Measurements from ENCODE around the gene ITIH4. TPM values are rescaled to one million over a fixed set of nuclear protein-coding genes. Genes with fewer than 3 reads are reported as not detected.

ITIH4 gene
- total and polyA plus RNA-seq, 10 of the 15 experiments (the other 5 are each of a cell fraction or from before 2014, with no cell fraction given) = 0.64 to 4.1 (median 1.3) TPM

DNA sequence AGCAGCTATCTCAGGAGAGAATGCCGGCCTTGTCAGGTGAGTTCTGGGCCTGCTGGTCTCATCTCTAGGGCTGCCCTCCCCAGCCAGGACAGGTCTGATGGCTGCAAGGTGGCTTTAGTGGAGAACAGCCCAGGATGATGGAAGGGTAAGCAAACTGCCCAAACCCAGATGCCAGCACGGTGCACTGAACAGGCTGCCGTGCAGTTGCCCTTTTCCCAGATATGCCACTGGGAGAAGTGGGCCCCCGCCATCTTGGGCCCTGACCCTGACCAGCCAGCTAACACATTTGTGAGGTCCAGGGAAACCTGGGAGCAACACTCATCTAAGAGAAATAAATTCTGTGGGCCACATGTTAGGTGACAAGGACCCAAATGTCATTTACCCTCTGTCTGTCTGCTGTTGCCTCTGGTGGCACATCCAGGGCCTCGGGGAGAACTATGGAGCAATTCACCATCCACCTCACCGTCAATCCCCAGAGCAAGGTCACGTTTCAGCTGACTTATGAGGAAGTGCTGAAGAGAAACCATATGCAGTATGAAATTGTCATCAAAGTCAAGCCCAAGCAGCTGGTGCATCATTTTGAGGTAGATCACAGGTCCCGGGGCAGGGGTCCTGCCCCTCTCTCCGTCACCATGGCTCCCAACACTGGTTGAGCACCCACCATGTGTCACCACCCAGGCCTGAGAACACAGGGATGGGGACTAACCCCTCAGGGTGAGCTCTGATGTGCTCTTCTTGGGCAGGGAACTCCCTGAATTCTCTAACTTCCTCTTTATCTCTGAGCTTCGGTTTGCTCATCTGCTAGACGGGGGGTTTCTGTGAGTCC, 51.2 kb downstream of the ITIH4 start:
- ChIA-PET POLR2A (interaction anchor here (0.6 to 1.3 kb wide), 4 partner anchors 8 to 243 kb away, joined by 3 to 15 read pairs (median 3); partner anchors contain the start of genes NEK4 and UQCC5), SMC1A (ENCODE audit: uncharacterized antibody, unreplicated experiment) (interaction anchor here (0.6 to 1.4 kb wide), 4 partner anchors 9 to 353 kb away, joined by 3 read pairs; partner anchors contain the start of gene NEK4), RAD21 (ENCODE audit: unreplicated experiment) (interaction anchor here (0.8 to 1.5 kb wide), 6 partner anchors 9 to 204 kb away, joined by 3 to 5 read pairs (median 4); partner anchors contain the start of gene NEK4), CTCF (interaction anchor here (0.9 to 2.0 kb wide), 6 partner anchors 10 to 42 kb away, joined by 3 to 7 read pairs (median 4); no protein-coding TSS in a partner anchor)
- Histone ChIP-seq H3K9me3 (replicated peaks; ENCODE audit: control insufficient read depth, insufficient read depth, low read length) (no peaks in the 10 kb centered on the region), H3K27ac (ENCODE audit: control insufficient read depth, insufficient read depth) (peak overlapping the region; percentile 67), H3K27me3 (replicated peaks in 1 of 2; ENCODE audit: control insufficient read depth in 2 of 2, insufficient read depth in 2 of 2, low read length in 1 of 2) (no peaks in the 10 kb centered on the region; a peak in 1 of 4 replicates), H3K9ac (ENCODE audit: control insufficient read depth, insufficient read depth, low read length) (no peak overlapping the region), H4K20me1 (ENCODE audit: control insufficient read depth, insufficient read depth) (no peaks in the 10 kb centered on the region), H3K4me2 (ENCODE audit: control insufficient read depth, insufficient read depth) (peak overlapping the region; percentile 15), H3K4me1 (ENCODE audit: control insufficient read depth, insufficient read depth, low read length) (peaks cover 11% of the 10 kb centered on the region), H2AFZ (ENCODE audit: control insufficient read depth, low read depth, low read length) (peak overlapping the region; percentile 92), H3K36me3 (ENCODE audit: control insufficient read depth in 2 of 2, insufficient read depth in 2 of 2, low read length in 1 of 2) (no peaks in the 10 kb centered on the region), H3K4me3 (no peak overlapping the region), H3K79me2 (ENCODE audit: control insufficient read depth, insufficient read depth, low read length) (no peaks in the 10 kb centered on the region)
- DNase-seq (ENCODE audit: low read depth, low spot score) = peak; percentile 41
- in situ Hi-C loops (cut with MboI) = no loop called here
- FAIRE-seq = peak; percentile 80
- intact Hi-C loops (cut with micrococcal nuclease; ENCODE audit: unreplicated experiment) = no loop called here
- peak; percentile 95 for ATAC-seq
- no TSS peak for BruUV-seq (replicated peaks)
- 39% methylated on average over 11 of the region's 11 CpGs for WGBS (ENCODE audit: insufficient coverage, insufficient replicate concordance, low lambda C conversion rate, missing lambda C conversion rate)
- TF ChIP-seq, protein P1, sequence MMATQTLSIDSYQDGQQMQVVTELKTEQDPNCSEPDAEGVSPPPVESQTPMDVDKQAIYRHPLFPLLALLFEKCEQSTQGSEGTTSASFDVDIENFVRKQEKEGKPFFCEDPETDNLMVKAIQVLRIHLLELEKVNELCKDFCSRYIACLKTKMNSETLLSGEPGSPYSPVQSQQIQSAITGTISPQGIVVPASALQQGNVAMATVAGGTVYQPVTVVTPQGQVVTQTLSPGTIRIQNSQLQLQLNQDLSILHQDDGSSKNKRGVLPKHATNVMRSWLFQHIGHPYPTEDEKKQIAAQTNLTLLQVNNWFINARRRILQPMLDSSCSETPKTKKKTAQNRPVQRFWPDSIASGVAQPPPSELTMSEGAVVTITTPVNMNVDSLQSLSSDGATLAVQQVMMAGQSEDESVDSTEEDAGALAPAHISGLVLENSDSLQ (IDR thresholded peaks at IDR 0.05) = peak; percentile 24; the same call in 1 of the 2 replicates
- TF ChIP-seq, protein P2, sequence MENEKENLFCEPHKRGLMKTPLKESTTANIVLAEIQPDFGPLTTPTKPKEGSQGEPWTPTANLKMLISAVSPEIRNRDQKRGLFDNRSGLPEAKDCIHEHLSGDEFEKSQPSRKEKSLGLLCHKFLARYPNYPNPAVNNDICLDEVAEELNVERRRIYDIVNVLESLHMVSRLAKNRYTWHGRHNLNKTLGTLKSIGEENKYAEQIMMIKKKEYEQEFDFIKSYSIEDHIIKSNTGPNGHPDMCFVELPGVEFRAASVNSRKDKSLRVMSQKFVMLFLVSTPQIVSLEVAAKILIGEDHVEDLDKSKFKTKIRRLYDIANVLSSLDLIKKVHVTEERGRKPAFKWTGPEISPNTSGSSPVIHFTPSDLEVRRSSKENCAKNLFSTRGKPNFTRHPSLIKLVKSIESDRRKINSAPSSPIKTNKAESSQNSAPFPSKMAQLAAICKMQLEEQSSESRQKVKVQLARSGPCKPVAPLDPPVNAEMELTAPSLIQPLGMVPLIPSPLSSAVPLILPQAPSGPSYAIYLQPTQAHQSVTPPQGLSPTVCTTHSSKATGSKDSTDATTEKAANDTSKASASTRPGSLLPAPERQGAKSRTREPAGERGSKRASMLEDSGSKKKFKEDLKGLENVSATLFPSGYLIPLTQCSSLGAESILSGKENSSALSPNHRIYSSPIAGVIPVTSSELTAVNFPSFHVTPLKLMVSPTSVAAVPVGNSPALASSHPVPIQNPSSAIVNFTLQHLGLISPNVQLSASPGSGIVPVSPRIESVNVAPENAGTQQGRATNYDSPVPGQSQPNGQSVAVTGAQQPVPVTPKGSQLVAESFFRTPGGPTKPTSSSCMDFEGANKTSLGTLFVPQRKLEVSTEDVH (IDR thresholded peaks at IDR 0.05; ENCODE audit: low read depth, partially characterized antibody) = no peak
- TF ChIP-seq SPI1 (IDR thresholded peaks at IDR 0.05; ENCODE audit: borderline replicate concordance, insufficient read depth, low read depth, low read length) = peak; percentile 90
- TF ChIP-seq, protein P3, sequence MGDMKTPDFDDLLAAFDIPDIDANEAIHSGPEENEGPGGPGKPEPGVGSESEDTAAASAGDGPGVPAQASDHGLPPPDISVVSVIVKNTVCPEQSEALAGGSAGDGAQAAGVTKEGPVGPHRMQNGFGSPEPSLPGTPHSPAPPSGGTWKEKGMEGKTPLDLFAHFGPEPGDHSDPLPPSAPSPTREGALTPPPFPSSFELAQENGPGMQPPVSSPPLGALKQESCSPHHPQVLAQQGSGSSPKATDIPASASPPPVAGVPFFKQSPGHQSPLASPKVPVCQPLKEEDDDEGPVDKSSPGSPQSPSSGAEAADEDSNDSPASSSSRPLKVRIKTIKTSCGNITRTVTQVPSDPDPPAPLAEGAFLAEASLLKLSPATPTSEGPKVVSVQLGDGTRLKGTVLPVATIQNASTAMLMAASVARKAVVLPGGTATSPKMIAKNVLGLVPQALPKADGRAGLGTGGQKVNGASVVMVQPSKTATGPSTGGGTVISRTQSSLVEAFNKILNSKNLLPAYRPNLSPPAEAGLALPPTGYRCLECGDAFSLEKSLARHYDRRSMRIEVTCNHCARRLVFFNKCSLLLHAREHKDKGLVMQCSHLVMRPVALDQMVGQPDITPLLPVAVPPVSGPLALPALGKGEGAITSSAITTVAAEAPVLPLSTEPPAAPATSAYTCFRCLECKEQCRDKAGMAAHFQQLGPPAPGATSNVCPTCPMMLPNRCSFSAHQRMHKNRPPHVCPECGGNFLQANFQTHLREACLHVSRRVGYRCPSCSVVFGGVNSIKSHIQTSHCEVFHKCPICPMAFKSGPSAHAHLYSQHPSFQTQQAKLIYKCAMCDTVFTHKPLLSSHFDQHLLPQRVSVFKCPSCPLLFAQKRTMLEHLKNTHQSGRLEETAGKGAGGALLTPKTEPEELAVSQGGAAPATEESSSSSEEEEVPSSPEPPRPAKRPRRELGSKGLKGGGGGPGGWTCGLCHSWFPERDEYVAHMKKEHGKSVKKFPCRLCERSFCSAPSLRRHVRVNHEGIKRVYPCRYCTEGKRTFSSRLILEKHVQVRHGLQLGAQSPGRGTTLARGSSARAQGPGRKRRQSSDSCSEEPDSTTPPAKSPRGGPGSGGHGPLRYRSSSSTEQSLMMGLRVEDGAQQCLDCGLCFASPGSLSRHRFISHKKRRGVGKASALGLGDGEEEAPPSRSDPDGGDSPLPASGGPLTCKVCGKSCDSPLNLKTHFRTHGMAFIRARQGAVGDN (IDR thresholded peaks at IDR 0.05) = peak; percentile 83
- TF ChIP-seq, protein P4, sequence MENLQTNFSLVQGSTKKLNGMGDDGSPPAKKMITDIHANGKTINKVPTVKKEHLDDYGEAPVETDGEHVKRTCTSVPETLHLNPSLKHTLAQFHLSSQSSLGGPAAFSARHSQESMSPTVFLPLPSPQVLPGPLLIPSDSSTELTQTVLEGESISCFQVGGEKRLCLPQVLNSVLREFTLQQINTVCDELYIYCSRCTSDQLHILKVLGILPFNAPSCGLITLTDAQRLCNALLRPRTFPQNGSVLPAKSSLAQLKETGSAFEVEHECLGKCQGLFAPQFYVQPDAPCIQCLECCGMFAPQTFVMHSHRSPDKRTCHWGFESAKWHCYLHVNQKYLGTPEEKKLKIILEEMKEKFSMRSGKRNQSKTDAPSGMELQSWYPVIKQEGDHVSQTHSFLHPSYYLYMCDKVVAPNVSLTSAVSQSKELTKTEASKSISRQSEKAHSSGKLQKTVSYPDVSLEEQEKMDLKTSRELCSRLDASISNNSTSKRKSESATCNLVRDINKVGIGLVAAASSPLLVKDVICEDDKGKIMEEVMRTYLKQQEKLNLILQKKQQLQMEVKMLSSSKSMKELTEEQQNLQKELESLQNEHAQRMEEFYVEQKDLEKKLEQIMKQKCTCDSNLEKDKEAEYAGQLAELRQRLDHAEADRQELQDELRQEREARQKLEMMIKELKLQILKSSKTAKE (IDR thresholded peaks at IDR 0.05; ENCODE audit: low read depth, poor library complexity, severe bottlenecking) = peak; percentile 71
- TF ChIP-seq, protein P5, sequence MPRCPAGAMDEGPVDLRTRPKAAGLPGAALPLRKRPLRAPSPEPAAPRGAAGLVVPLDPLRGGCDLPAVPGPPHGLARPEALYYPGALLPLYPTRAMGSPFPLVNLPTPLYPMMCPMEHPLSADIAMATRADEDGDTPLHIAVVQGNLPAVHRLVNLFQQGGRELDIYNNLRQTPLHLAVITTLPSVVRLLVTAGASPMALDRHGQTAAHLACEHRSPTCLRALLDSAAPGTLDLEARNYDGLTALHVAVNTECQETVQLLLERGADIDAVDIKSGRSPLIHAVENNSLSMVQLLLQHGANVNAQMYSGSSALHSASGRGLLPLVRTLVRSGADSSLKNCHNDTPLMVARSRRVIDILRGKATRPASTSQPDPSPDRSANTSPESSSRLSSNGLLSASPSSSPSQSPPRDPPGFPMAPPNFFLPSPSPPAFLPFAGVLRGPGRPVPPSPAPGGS (IDR thresholded peaks at IDR 0.05; ENCODE audit: borderline replicate concordance, insufficient read depth, low read depth, low read length, poor library complexity, severe bottlenecking) = no peak
- TF ChIP-seq ZNF207 (IDR thresholded peaks at IDR 0.05; ENCODE audit: borderline replicate concordance) = no peak
- TF ChIP-seq SUZ12 (IDR thresholded peaks at IDR 0.05; ENCODE audit: unreplicated experiment) = no peak

All from GM12878 (cell line).